Measurements from ENCODE around the gene SF3B4.
"Not testable (repeated sequence)": the region's sequence is repeated elsewhere in the genome, so short reads cannot be mapped to it uniquely, and the experiment has no call there.

Gene SF3B4

GRCh38 chr1:149886396-149887195, 41.0 kb downstream of the SF3B4 start:
- DNase-seq, result peak; percentile 99 to 100

GRCh38 chr1:149886121-149886395, 41.5 kb downstream of the SF3B4 start:
- DNase-seq, result not testable (repeated sequence)

GRCh38 chr1:149885339-149886120, 42.1 kb downstream of the SF3B4 start:
- peak; percentile 97 to 99 for DNase-seq

GRCh38 chr1:149884433-149885338, 42.9 kb downstream of the SF3B4 start:
- DNase-seq, result peak; percentile 62 to 77

- no peak for DNase-seq
Measured at GRCh38 chr1:149883598-149884247, 43.9 kb downstream of the SF3B4 start.

- DNase-seq, result no peak
Measured at GRCh38 chr1:149881876-149882275, 45.7 kb downstream of the SF3B4 start.

GRCh38 chr1:149879556-149879955, 48.0 kb downstream of the SF3B4 start:
- no peak for DNase-seq

- DNase-seq, result no peak
Measured at GRCh38 chr1:149877211-149877946, 50.2 kb downstream of the SF3B4 start.

Data from NCI-H2081 (cell line).